ENCODE results near the gene SLC22A25. TPM values are rescaled to one million over a fixed set of nuclear protein-coding genes. Genes with fewer than 3 reads are reported as not detected.
A peak's percentile ranks its signal among the peaks of the same experiment; 100 is the strongest.

The SLC22A25 gene
- total and polyA plus RNA-seq, 2 of the 13 experiments (the other 11 are each of a cell fraction or from before 2014, with no cell fraction given): 0.18 to 0.42 TPM

DNA sequence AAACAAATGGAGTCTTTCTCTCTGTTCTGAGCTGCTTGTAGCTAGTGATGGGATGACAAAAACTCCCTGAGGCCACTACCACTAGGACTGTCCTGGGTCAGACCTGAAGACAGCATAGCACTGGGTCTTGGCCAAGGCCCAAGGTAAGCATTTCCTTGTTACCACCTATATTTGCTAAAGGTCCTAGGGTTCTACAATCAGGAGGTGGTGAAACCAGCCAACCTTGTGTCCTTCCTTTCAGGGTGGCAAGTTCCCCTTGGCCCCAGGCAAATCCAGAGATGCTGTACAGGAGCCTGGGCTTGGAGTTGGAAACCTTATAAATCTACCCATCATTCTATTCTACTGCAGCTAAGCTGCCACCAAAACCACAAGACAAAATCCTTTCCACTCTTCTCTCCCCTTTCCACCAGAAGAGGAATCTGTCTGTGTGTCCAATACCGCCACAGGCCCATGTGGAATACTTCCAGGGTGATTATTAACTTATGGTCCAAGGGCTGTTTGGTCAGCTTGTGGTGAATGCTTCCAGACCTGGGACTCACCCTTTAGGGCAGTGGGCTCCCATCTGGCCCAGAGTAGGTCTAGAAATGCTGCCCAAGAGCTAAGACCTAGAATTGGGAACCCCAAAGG, 16.8 kb downstream of the SLC22A25 start (continued):
- TF ChIP-seq, protein P1, sequence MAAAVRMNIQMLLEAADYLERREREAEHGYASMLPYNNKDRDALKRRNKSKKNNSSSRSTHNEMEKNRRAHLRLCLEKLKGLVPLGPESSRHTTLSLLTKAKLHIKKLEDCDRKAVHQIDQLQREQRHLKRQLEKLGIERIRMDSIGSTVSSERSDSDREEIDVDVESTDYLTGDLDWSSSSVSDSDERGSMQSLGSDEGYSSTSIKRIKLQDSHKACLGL (CRISPR knock-in tag; IDR thresholded peaks at IDR 0.05): no peak
- TF ChIP-seq ISL2 (CRISPR knock-in tag; IDR thresholded peaks at IDR 0.05) (peak; percentile 68; the same call in 1 of the 2 replicates), ATM (IDR thresholded peaks at IDR 0.05; ENCODE audit: borderline replicate concordance) (no peak), HNF4A (CRISPR knock-in tag; IDR thresholded peaks at IDR 0.05) (peak; percentile 41), LCORL (IDR thresholded peaks at IDR 0.05) (no peak), LCORL (CRISPR knock-in tag; IDR thresholded peaks at IDR 0.05) (0 out of 2 replicates have a peak, but pooled peaks have one; percentile 13), FOSL1 (CRISPR knock-in tag; IDR thresholded peaks at IDR 0.05; ENCODE audit: borderline replicate concordance) (no peak), RELA (CRISPR knock-in tag; IDR thresholded peaks at IDR 0.05) (no peak), ZNF501 (CRISPR knock-in tag; IDR thresholded peaks at IDR 0.05) (peak; percentile 37; the same call in 1 of the 2 replicates), SMARCE1 (IDR thresholded peaks at IDR 0.05; ENCODE audit: borderline replicate concordance) (no peak), POLR2AphosphoS5 (IDR thresholded peaks at IDR 0.05; ENCODE audit: low read depth, low read length) (peak; percentile 33; the same call in 1 of the 2 replicates), SIX4 (CRISPR knock-in tag; IDR thresholded peaks at IDR 0.05) (peak; percentile 12; the same call in 1 of the 2 replicates), KMT2A (CRISPR knock-in tag; IDR thresholded peaks at IDR 0.05) (no peak), ZNF484 (CRISPR knock-in tag; IDR thresholded peaks at IDR 0.05; ENCODE audit: borderline replicate concordance, low read depth) (no peak), BRD4 (CRISPR knock-in tag; IDR thresholded peaks at IDR 0.05) (no peak)
- TF ChIP-seq, protein P2, sequence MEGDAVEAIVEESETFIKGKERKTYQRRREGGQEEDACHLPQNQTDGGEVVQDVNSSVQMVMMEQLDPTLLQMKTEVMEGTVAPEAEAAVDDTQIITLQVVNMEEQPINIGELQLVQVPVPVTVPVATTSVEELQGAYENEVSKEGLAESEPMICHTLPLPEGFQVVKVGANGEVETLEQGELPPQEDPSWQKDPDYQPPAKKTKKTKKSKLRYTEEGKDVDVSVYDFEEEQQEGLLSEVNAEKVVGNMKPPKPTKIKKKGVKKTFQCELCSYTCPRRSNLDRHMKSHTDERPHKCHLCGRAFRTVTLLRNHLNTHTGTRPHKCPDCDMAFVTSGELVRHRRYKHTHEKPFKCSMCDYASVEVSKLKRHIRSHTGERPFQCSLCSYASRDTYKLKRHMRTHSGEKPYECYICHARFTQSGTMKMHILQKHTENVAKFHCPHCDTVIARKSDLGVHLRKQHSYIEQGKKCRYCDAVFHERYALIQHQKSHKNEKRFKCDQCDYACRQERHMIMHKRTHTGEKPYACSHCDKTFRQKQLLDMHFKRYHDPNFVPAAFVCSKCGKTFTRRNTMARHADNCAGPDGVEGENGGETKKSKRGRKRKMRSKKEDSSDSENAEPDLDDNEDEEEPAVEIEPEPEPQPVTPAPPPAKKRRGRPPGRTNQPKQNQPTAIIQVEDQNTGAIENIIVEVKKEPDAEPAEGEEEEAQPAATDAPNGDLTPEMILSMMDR (CRISPR knock-in tag; IDR thresholded peaks at IDR 0.05): no peak
- TF ChIP-seq, protein P3, sequence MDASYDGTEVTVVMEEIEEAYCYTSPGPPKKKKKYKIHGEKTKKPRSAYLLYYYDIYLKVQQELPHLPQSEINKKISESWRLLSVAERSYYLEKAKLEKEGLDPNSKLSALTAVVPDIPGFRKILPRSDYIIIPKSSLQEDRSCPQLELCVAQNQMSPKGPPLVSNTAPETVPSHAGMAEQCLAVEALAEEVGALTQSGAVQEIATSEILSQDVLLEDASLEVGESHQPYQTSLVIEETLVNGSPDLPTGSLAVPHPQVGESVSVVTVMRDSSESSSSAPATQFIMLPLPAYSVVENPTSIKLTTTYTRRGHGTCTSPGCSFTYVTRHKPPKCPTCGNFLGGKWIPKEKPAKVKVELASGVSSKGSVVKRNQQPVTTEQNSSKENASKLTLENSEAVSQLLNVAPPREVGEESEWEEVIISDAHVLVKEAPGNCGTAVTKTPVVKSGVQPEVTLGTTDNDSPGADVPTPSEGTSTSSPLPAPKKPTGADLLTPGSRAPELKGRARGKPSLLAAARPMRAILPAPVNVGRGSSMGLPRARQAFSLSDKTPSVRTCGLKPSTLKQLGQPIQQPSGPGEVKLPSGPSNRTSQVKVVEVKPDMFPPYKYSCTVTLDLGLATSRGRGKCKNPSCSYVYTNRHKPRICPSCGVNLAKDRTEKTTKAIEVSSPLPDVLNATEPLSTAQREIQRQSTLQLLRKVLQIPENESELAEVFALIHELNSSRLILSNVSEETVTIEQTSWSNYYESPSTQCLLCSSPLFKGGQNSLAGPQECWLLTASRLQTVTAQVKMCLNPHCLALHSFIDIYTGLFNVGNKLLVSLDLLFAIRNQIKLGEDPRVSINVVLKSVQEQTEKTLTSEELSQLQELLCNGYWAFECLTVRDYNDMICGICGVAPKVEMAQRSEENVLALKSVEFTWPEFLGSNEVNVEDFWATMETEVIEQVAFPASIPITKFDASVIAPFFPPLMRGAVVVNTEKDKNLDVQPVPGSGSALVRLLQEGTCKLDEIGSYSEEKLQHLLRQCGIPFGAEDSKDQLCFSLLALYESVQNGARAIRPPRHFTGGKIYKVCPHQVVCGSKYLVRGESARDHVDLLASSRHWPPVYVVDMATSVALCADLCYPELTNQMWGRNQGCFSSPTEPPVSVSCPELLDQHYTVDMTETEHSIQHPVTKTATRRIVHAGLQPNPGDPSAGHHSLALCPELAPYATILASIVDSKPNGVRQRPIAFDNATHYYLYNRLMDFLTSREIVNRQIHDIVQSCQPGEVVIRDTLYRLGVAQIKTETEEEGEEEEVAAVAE (CRISPR knock-in tag; IDR thresholded peaks at IDR 0.05; ENCODE audit: borderline replicate concordance): peak; percentile 11; the same call in 1 of the 2 replicates
- TF ChIP-seq, protein P4, sequence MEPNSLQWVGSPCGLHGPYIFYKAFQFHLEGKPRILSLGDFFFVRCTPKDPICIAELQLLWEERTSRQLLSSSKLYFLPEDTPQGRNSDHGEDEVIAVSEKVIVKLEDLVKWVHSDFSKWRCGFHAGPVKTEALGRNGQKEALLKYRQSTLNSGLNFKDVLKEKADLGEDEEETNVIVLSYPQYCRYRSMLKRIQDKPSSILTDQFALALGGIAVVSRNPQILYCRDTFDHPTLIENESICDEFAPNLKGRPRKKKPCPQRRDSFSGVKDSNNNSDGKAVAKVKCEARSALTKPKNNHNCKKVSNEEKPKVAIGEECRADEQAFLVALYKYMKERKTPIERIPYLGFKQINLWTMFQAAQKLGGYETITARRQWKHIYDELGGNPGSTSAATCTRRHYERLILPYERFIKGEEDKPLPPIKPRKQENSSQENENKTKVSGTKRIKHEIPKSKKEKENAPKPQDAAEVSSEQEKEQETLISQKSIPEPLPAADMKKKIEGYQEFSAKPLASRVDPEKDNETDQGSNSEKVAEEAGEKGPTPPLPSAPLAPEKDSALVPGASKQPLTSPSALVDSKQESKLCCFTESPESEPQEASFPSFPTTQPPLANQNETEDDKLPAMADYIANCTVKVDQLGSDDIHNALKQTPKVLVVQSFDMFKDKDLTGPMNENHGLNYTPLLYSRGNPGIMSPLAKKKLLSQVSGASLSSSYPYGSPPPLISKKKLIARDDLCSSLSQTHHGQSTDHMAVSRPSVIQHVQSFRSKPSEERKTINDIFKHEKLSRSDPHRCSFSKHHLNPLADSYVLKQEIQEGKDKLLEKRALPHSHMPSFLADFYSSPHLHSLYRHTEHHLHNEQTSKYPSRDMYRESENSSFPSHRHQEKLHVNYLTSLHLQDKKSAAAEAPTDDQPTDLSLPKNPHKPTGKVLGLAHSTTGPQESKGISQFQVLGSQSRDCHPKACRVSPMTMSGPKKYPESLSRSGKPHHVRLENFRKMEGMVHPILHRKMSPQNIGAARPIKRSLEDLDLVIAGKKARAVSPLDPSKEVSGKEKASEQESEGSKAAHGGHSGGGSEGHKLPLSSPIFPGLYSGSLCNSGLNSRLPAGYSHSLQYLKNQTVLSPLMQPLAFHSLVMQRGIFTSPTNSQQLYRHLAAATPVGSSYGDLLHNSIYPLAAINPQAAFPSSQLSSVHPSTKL (CRISPR knock-in tag; IDR thresholded peaks at IDR 0.05): peak; percentile 62
- TF ChIP-seq, protein P5, sequence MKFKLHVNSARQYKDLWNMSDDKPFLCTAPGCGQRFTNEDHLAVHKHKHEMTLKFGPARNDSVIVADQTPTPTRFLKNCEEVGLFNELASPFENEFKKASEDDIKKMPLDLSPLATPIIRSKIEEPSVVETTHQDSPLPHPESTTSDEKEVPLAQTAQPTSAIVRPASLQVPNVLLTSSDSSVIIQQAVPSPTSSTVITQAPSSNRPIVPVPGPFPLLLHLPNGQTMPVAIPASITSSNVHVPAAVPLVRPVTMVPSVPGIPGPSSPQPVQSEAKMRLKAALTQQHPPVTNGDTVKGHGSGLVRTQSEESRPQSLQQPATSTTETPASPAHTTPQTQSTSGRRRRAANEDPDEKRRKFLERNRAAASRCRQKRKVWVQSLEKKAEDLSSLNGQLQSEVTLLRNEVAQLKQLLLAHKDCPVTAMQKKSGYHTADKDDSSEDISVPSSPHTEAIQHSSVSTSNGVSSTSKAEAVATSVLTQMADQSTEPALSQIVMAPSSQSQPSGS (CRISPR knock-in tag; IDR thresholded peaks at IDR 0.05): peak; percentile 9; the same call in 1 of the 2 replicates

All from HepG2 (cell line).